ENCODE results near the gene TRAF3IP1. TPM values are rescaled to one million over a fixed set of nuclear protein-coding genes. Genes with fewer than 3 reads are reported as not detected.

The TRAF3IP1 gene
- total RNA-seq, 1 experiment from 2014 or later, result 8.2 TPM

DNA sequence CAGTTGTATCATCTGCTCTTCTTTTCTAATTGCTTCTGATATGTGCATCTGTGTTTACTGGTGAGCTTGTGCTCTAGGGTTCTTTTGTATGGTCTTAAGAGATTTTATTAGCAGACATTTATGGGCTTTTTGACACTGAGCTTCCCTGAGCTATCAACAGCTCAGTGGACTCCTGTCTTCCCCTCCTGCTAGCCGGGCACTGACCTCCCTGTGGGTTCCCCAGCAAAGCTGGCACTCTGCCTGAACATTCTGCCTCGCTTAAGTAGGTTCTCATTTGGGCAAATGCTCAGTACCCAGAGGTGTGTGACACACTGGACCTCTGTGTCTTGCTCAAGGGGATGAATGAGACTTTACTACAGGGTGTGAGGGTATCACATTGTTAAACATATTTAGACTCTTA, 15.8 kb downstream of the TRAF3IP1 start:
- Histone ChIP-seq H3K4me1 (ENCODE audit: insufficient read depth, low read length) (no peaks in the 10 kb centered on the region), H3K27me3 (ENCODE audit: low read length) (no peaks in the 10 kb centered on the region), H3K79me2 (ENCODE audit: low read length) (no peaks in the 10 kb centered on the region), H2AFZ (ENCODE audit: low read length) (no peak overlapping the region), H3K9ac (ENCODE audit: low read length) (no peak overlapping the region), H3K4me3 (ENCODE audit: low read length) (no peak overlapping the region), H3K36me3 (ENCODE audit: low read depth, low read length) (no peaks in the 10 kb centered on the region; the same call in 1 of the 2 replicates), H4K20me1 (ENCODE audit: low read length) (no peaks in the 10 kb centered on the region), H3K9me2 (replicated peaks; ENCODE audit: low read length) (no peaks in the 10 kb centered on the region), H3K27ac (ENCODE audit: low read length) (no peak overlapping the region), H3F3A (ENCODE audit: low read length, unreplicated experiment) (no peaks in the 10 kb centered on the region), H3K9me3 (ENCODE audit: low read length) (no peaks in the 10 kb centered on the region), H3K4me2 (ENCODE audit: low read length) (no peak overlapping the region)
- POLR2A ChIA-PET (ENCODE audit: unreplicated experiment), result no interaction called here
- BruUV-seq (replicated peaks), result no TSS peak
- CTCF ChIA-PET, result no interaction called here
- DNase-seq, result no peak
- intact Hi-C loops (cut with micrococcal nuclease), result no loop called here
- ATAC-seq, result no peak
- TF ChIP-seq CTCF (conservative IDR thresholded peaks at IDR 0.05; ENCODE audit: low read depth, low read length), result no peak
- TF ChIP-seq EZH2phosphoT487 (IDR thresholded peaks at IDR 0.05; ENCODE audit: borderline replicate concordance, low read length), result no peak
- no peak for TF ChIP-seq EZH2 (IDR thresholded peaks at IDR 0.05; ENCODE audit: low read length, unreplicated experiment)

GRCh38 chr2:238336793-238337444, 16.6 kb downstream of the TRAF3IP1 start:
- TF ChIP-seq EZH2 (IDR thresholded peaks at IDR 0.05; ENCODE audit: low read length, unreplicated experiment), result no peak
- TF ChIP-seq CTCF (conservative IDR thresholded peaks at IDR 0.05; ENCODE audit: low read depth, low read length), result no peak
- TF ChIP-seq EZH2phosphoT487 (IDR thresholded peaks at IDR 0.05; ENCODE audit: borderline replicate concordance, low read length), result no peak
- DNase-seq, result no peak
- H3K27me3 ChIP-seq (ENCODE audit: low read length), result no peaks in the 10 kb centered on the region
- no peaks in the 10 kb centered on the region for H3K9me2 ChIP-seq (replicated peaks; ENCODE audit: low read length)
- POLR2A ChIA-PET (ENCODE audit: unreplicated experiment), result no interaction called here
- intact Hi-C loops (cut with micrococcal nuclease), result no loop called here
- no peaks in the 10 kb centered on the region for H3K9me3 ChIP-seq (ENCODE audit: low read length)
- no peaks in the 10 kb centered on the region for H3K79me2 ChIP-seq (ENCODE audit: low read length)
- H3K4me1 ChIP-seq (ENCODE audit: insufficient read depth, low read length), result no peaks in the 10 kb centered on the region
- ATAC-seq, result no peak
- CTCF ChIA-PET, result no interaction called here
- H3K4me3 ChIP-seq (ENCODE audit: low read length), result no peak overlapping the region
- no peak overlapping the region for H3K9ac ChIP-seq (ENCODE audit: low read length)
- no peaks in the 10 kb centered on the region; the same call in 1 of the 2 replicates for H3K36me3 ChIP-seq (ENCODE audit: low read depth, low read length)
- H3F3A ChIP-seq (ENCODE audit: low read length, unreplicated experiment), result no peaks in the 10 kb centered on the region
- BruUV-seq (replicated peaks), result no TSS peak
- H4K20me1 ChIP-seq (ENCODE audit: low read length), result no peaks in the 10 kb centered on the region
- H3K27ac ChIP-seq (ENCODE audit: low read length), result no peak overlapping the region
- no peak overlapping the region for H2AFZ ChIP-seq (ENCODE audit: low read length)
- H3K4me2 ChIP-seq (ENCODE audit: low read length), result no peak overlapping the region

DNA sequence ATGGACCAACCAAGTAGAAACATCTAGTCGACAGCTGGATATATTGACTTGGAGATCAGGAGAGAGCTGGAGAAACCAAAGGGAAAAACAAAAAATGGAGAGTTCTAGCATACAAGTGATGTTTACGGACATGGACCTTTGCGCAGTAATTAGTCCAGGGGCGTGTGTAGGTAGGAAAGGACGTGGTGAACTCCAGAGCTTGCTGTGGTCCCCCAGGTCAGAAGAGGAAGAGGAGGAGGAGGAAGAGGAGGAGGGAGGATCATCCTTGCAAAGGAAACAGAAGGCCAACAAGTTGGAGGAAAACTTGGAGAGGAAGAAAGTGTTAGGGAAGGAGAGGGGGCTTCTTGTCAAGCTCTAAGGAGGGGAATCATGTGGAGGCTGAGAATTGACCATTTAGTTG, 17.5 kb downstream of the TRAF3IP1 start:
- no peak for TF ChIP-seq CTCF (conservative IDR thresholded peaks at IDR 0.05; ENCODE audit: low read depth, low read length)
- no peak for TF ChIP-seq EZH2 (IDR thresholded peaks at IDR 0.05; ENCODE audit: low read length, unreplicated experiment)
- no peak for TF ChIP-seq EZH2phosphoT487 (IDR thresholded peaks at IDR 0.05; ENCODE audit: borderline replicate concordance, low read length)
- H3K79me2 ChIP-seq (ENCODE audit: low read length), result no peaks in the 10 kb centered on the region
- no peaks in the 10 kb centered on the region for H3K4me1 ChIP-seq (ENCODE audit: insufficient read depth, low read length)
- no peak for ATAC-seq
- no TSS peak for BruUV-seq (replicated peaks)
- H3K4me2 ChIP-seq (ENCODE audit: low read length), result no peak overlapping the region
- H3K27ac ChIP-seq (ENCODE audit: low read length), result no peak overlapping the region
- no peak overlapping the region for H2AFZ ChIP-seq (ENCODE audit: low read length)
- H3K9me3 ChIP-seq (ENCODE audit: low read length), result no peaks in the 10 kb centered on the region
- no peaks in the 10 kb centered on the region for H3F3A ChIP-seq (ENCODE audit: low read length, unreplicated experiment)
- CTCF ChIA-PET, result no interaction called here
- H4K20me1 ChIP-seq (ENCODE audit: low read length), result no peaks in the 10 kb centered on the region
- intact Hi-C loops (cut with micrococcal nuclease), result no loop called here
- no peak overlapping the region for H3K4me3 ChIP-seq (ENCODE audit: low read length)
- H3K27me3 ChIP-seq (ENCODE audit: low read length), result no peaks in the 10 kb centered on the region
- POLR2A ChIA-PET (ENCODE audit: unreplicated experiment), result no interaction called here
- no peaks in the 10 kb centered on the region; the same call in 1 of the 2 replicates for H3K36me3 ChIP-seq (ENCODE audit: low read depth, low read length)
- no peaks in the 10 kb centered on the region for H3K9me2 ChIP-seq (replicated peaks; ENCODE audit: low read length)
- no peak for DNase-seq
- no peak overlapping the region for H3K9ac ChIP-seq (ENCODE audit: low read length)
